HG03565 (cell line): Measurements from ENCODE around the gene BRAF.
"Not testable (repeated sequence)": the region's sequence is repeated elsewhere in the genome, so short reads cannot be mapped to it uniquely, and the experiment has no call there.

Experiments used
- ATAC-seq: cut with Tn5 transposase; IDR thresholded peaks from one replicate; pipeline ENCODE4 v1.9.1; 2021; ENCODE audit warnings: mild to moderate bottlenecking, moderate library complexity; ENCODE audit not compliant: unreplicated experiment

Gene BRAF

GRCh38 chr7:140719721-140720120 lies 205.0 kb downstream of the BRAF start:
- ATAC-seq, result no peak

DNA sequence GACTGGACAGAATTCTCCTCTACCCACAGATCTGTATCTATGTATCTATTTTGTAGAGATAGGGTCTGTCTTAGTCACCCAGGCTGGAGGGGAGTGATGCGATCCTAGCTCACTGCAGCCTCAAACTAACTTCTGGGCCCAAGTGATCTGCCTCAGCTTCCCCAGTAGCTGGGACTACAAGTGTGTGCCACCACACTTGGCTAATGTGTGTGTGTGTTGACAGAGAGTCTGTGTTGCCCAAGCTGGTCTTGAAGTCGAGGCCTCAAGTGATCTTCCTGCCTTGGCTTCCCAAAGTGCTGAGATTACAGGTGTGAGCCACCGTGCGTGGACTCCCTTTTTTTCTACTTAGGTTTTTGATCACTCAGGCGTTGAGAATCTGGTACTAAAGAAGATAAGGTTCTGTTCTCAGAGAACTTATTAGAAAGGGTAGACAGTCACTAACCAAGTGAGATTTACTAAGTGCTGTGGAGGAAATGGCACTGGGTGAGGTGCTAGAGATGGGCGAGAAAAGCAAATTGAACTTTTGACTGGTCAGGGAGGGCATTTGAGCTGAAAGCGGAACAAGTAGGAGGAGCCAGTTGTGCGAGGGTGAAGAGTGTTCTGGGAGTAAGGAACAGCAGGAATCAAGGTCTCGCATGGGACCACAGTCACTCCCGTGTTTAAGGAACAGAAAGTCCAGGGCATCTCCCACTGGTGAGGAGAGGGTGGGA lies 210.2 kb downstream of the BRAF start:
- no peak for ATAC-seq

DNA sequence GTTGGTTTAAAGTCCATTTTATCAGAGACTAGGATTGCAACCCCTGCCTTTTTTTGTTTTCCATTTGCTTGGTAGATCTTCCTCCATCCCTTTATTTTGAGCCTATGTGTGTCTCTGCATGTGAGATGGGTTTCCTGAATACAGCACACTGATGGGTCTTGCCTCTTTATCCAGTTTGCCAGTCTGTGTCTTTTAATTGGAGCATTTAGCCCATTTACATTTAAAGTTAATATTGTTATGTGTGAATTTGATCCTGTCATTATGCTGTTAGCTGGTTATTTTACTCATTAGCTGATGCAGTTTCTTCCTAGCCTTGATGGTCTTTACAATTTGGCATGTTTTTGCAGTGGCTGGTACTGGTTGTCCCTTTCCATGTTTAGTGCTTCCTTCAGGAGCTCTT lies 212.3 kb downstream of the BRAF start:
- not testable (repeated sequence) for ATAC-seq

GRCh38 chr7:140708764-140709163 lies 216.0 kb downstream of the BRAF start:
- ATAC-seq, result not testable (repeated sequence)

- ATAC-seq, result no peak
These were observed 217.6 kb downstream of the BRAF start for GRCh38 chr7:140707132-140707531.

GRCh38 chr7:140704205-140704604 lies 220.5 kb downstream of the BRAF start:
- no peak for ATAC-seq

- no peak for ATAC-seq
These were observed 222.0 kb downstream of the BRAF start for GRCh38 chr7:140702774-140703173.

GRCh38 chr7:140698477-140698876 lies 226.3 kb downstream of the BRAF start:
- ATAC-seq, result no peak

DNA sequence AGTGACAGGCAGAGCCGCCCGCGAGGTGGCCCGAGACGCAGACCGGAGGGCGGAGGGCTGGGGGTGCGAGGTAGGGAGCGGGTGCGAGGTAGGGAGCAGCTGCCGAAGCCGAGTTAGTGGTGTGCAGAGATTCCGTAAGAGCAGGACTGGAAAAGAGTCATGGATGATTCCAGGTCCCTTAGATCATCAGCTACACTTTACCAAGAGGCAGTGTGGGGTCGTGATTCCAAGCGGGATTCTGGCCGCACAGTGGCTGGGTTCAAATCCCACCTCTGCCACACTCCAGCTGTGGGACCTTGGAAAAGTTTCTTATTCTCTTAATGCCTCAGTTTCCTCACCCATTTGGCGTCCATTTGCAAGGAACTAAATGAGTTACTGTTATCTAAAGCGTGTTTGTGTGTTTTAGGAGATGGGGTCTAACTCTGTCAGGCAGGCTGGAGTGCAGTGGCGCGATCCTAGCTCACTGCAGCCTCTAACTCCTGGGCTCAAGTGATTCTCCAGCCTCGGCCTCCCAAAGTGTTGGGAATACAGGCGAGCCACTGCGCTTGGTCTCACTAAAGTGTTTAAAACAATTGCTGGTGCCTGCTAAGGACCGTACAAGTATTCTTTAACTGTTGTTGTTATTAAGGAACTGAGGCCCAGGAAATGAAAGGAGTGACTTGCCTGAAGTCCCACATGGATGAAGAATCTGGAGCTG lies 227.1 kb downstream of the BRAF start:
- no peak for ATAC-seq

DNA sequence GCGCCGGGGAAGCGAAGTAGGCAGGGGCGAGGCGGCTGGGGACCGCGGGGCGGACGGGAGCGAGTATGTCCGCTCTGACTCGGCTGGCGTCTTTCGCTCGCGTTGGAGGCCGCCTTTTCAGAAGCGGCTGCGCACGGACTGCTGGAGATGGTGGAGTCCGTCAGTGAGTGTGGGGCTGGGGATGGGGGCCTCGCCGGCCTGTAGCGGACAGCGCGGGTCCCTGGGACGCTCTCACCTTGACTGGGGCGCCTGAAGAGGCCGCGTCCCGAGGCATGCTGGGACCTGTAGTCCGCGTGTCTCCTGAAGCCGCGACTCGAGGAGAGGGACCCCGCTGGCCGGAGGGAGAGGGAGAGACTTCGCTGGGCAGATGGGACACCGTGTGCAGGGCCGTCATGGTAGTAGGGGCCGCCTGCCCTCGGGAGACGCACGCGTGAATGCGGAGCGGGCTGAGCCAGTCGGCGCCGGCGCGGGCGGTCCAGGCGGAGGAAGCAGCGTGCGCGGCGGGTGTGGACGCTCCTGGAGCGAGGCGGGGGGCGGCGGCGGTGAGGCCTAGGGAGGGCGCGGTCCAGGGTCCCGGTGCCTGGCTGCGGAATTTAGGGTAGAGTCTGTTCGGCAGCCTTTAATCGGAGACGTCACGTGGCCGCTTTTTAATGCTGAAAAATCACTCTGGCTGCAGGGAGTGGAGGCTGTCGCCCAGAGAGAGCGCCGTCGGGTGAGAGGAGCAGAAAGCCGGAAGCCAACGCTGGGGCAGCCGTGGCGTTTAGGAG lies 227.9 kb downstream of the BRAF start, which contains the start of gene NDUFB2:
NDUFB2 (plus strand) TSS at position 29 of the 767 bp plus-strand sequence; CDS start at position 66, 37 bp downstream.
- peak; percentile 84 for ATAC-seq

DNA sequence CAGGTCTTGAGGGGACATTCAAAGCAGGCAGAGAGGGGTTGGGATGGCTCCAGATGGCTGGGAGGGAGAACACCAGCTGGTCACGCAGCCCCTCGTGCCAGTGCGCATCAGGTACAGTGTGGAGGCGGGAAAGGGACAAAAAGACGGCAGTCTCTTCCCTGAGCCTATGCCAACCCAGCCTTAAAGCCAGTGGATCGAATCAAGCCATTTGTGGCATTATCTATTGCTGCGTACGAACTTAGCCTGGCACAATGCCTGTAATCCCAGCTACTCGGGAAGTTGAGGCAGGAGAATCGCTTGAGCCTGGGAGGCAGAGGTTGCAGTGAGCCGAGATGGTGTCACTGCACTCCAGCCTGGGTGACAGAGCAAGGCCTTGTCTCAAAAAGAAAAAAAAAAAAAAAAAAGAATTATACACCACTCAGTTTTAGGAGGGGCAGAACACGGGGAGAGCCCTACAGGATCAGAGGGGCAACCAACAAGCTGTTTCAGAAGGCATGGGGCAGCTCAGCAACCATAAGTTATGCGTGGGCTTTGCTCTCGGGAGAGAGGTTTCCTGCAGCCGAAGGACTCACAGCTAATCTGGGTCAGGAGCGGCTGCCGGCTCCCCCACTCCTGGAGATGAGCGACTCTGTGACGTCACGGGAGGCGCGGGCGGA lies 228.6 kb downstream of the BRAF start:
- ATAC-seq, result no peak

DNA sequence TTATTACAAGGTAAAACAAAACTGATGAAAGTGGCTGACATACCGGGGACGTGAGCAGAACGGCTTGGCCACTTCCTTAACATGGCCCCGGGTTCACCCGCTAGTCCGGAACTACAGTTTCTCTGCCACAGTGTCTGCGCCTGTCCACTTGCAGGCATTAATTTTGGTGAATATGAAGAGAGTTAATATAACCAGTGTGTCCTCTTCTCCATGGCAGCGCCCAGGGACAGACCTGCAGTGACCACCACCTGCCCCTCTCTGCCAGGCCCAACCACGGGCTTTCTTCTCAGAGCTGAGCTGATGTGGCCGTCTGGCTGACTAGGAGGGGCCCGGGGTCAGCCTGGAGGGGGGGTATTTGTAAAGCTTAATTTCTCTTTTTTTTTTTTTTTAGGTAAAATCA lies 229.3 kb downstream of the BRAF start:
- ATAC-seq, result no peak

GRCh38 chr7:140694592-140694991 lies 230.1 kb downstream of the BRAF start:
- ATAC-seq, result no peak

- not testable (repeated sequence) for ATAC-seq
These were observed 230.9 kb downstream of the BRAF start for GRCh38 chr7:140693849-140694248.

DNA sequence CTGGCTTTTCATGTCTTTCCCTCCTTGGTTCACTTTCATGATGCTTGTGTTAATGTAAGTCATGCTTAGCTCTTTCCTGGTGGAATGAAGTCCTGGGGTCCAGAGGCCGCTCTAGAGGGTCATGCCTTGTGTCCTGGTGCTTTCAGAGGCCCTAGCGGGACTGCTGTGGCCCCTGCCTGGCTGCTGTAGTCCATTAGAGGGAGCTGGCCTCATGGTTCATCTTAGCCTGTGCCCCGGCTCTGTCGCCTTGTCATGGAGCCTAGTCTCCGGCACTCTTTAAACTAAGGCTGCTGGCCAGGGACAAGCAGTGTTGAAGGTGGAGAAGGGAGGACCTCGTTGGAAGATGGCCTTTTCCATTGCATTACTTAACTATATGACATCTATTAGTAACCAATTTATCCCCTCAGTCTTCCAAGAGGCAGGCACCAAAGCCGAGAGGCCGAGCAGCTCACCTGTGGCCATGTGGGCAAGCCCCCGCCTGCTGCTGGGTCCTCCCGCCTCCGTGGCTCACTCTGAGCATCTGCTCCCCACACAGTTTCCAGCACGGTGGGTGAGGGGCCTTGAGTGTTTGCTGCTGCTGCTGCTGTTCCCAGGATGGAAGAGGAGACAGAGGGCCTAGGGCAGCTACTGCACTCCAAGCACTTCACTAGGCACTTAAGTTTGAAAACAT lies 233.2 kb downstream of the BRAF start:
- no peak for ATAC-seq

- no peak for ATAC-seq
These were observed 235.3 kb downstream of the BRAF start for GRCh38 chr7:140689199-140690152.

- no peak for ATAC-seq
These were observed 236.4 kb downstream of the BRAF start for GRCh38 chr7:140688341-140688740.

DNA sequence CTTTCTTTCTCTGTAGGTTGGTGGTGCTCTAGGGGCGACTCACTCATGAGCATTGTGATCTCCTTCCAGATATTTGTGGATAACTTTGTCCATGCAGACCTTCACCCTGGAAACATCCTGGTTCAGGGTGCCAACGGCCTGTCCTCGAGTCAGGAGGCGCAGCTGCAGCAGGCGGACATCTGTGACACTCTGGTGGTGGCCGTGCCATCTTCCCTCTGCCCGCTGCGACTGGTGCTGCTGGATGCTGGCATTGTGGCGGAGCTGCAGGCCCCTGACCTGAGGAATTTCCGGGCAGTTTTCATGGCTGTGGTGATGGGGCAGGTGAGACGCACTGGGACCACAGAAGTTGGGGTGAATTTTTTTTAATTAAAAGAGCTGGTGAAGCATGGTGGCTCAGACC lies 237.8 kb downstream of the BRAF start:
- no peak for ATAC-seq

- ATAC-seq, result no peak
These were observed 239.2 kb downstream of the BRAF start for GRCh38 chr7:140685407-140686087.
